Smooth muscle cell (in vitro differentiated cells): Measurements from ENCODE around the gene C14orf180. TPM values are rescaled to one million over a fixed set of nuclear protein-coding genes. Genes with fewer than 3 reads are reported as not detected.

ENCODE experiments used
- DNase-seq: peaks from one replicate; lab custom pipeline; 2025; ENCODE audit not compliant: unreplicated experiment; lab: John Stamatoyannopoulos, UW
- H2AFZ ChIP-seq: fragments of 200-600 bp; sonication (generic); 2 replicates; pipeline ENCODE4 v1.6.0; 2016; ENCODE audit warnings: antibody characterized with exemption, low read depth, mild to moderate bottlenecking
- H3F3A ChIP-seq: fragments of 200-600 bp; sonication (generic); 2 replicates; pipeline ENCODE4 v1.6.0; 2017; ENCODE audit warnings: antibody characterized with exemption, low read depth
- H3K27ac ChIP-seq: fragments of 200-600 bp; sonication (generic); 2 replicates; pipeline ENCODE4 v1.5.1; 2016; ENCODE audit warnings: low read depth, mild to moderate bottlenecking
- H3K27me3 ChIP-seq: fragments of 200-600 bp; sonication (generic); 2 replicates; pipeline ENCODE4 v1.6.1; 2016; ENCODE audit warnings: low read depth, mild to moderate bottlenecking
- H3K36me3 ChIP-seq: fragments of 200-600 bp; sonication (generic); 2 replicates; pipeline ENCODE4 v1.5.1; 2016; ENCODE audit warnings: low read depth
- H3K4me1 ChIP-seq: fragments of 200-600 bp; sonication (generic); 2 replicates; pipeline ENCODE4 v1.5.1; 2016; ENCODE audit warnings: low read depth
- H3K4me2 ChIP-seq: fragments of 200-600 bp; sonication (generic); 2 replicates; pipeline ENCODE4 v1.6.0; 2016; ENCODE audit warnings: mild to moderate bottlenecking
- H3K4me3 ChIP-seq: fragments of 200-600 bp; sonication (generic); 2 replicates; pipeline ENCODE4 v1.5.1; 2016; ENCODE audit warnings: mild to moderate bottlenecking
- H3K79me2 ChIP-seq: fragments of 200-600 bp; sonication (generic); 2 replicates; pipeline ENCODE4 v1.6.0; 2016; ENCODE audit warnings: low read depth, mild to moderate bottlenecking
- H3K9ac ChIP-seq: fragments of 200-600 bp; sonication (generic); 2 replicates; pipeline ENCODE4 v1.6.0; 2016; ENCODE audit warnings: low read depth
- H3K9me3 ChIP-seq: fragments of 200-600 bp; sonication (generic); replicated peaks from 2 replicates; pipeline ENCODE4 v1.5.1; 2016; ENCODE audit warnings: low read depth
- H4K20me1 ChIP-seq: fragments of 200-600 bp; sonication (generic); 2 replicates; pipeline ENCODE4 v1.6.0; 2016; ENCODE audit warnings: low read depth
- CTCF ChIP-seq: fragments of 200-600 bp; sonication (generic); IDR thresholded peaks from 2 replicates; pipeline ENCODE4 v1.5.1; 2017; ENCODE audit warnings: borderline replicate concordance, mild to moderate bottlenecking, antibody characterized with exemption; ENCODE audit not compliant: insufficient read depth, poor library complexity, severe bottlenecking
- WGBS: methylation state at CpG from one replicate; pipeline ENCODE4 v1.1.7; 2016; ENCODE audit warnings: low lambda C conversion rate; 5-methylcytosine and 5-hydroxymethylcytosine counted together
- polyA plus RNA-seq: library from polyadenylated mRNA; unstranded; fragments of >200 nt; fragmentation: Nextera tagmentation; extraction: Ambion mirVana; gene quantifications from 2 replicates; pipeline ENCODE4 v1.2.1, GENCODE V29; 2016
- total RNA-seq: library from RNA; depleted of rRNA; stranded (reverse); fragments of >200 nt; gene quantifications from 2 replicates; pipeline ENCODE4 v1.2.3, GENCODE V29; 2014

Gene C14orf180
- total and polyA plus RNA-seq, 2 experiments from 2014 or later, result 0.63 to 1.2 TPM

GRCh38 chr14:104554608-104555429 is 24.7 kb upstream of the C14orf180 start:
- Histone ChIP-seq H3K79me2 (no peaks in the 10 kb centered on the region), H3F3A (no peaks in the 10 kb centered on the region), H3K4me3 (no peak overlapping the region), H3K9ac (no peak overlapping the region), H2AFZ (no peak overlapping the region), H3K4me1 (no peaks in the 10 kb centered on the region), H3K27me3 (no peaks in the 10 kb centered on the region), H4K20me1 (no peaks in the 10 kb centered on the region), H3K4me2 (no peak overlapping the region), H3K9me3 (no peaks in the 10 kb centered on the region), H3K36me3 (no peaks in the 10 kb centered on the region), H3K27ac (no peak overlapping the region)
- 62% methylated on average over 25 of the region's 26 CpGs for WGBS
- DNase-seq, result no peak
- no peak for TF ChIP-seq CTCF

GRCh38 chr14:104555430-104556255 is 23.9 kb upstream of the C14orf180 start:
- H3K4me2 ChIP-seq, result no peak overlapping the region
- no peaks in the 10 kb centered on the region for H4K20me1 ChIP-seq
- H2AFZ ChIP-seq, result no peak overlapping the region
- no peaks in the 10 kb centered on the region for H3K4me1 ChIP-seq
- no peak overlapping the region for H3K9ac ChIP-seq
- no peaks in the 10 kb centered on the region for H3K9me3 ChIP-seq
- H3K27ac ChIP-seq, result no peak overlapping the region
- TF ChIP-seq CTCF, result no peak
- H3K4me3 ChIP-seq, result no peak overlapping the region
- no peaks in the 10 kb centered on the region for H3K36me3 ChIP-seq
- no peaks in the 10 kb centered on the region for H3F3A ChIP-seq
- WGBS, result 93% methylated on average over 11 of the region's 11 CpGs
- no peaks in the 10 kb centered on the region for H3K27me3 ChIP-seq
- DNase-seq, result no peak
- H3K79me2 ChIP-seq, result no peaks in the 10 kb centered on the region

- 89% methylated on average over 13 of the region's 13 CpGs for WGBS
- Histone ChIP-seq H3F3A (no peaks in the 10 kb centered on the region), H4K20me1 (no peaks in the 10 kb centered on the region), H3K79me2 (no peaks in the 10 kb centered on the region), H3K4me2 (no peak overlapping the region), H3K4me1 (no peaks in the 10 kb centered on the region), H3K4me3 (no peak overlapping the region), H3K27ac (no peak overlapping the region), H3K9me3 (no peaks in the 10 kb centered on the region), H3K36me3 (no peaks in the 10 kb centered on the region), H3K27me3 (no peaks in the 10 kb centered on the region), H2AFZ (no peak overlapping the region), H3K9ac (no peak overlapping the region)
- DNase-seq, result no peak
- TF ChIP-seq CTCF, result no peak
Observed at GRCh38 chr14:104556256-104557021, 23.1 kb upstream of the C14orf180 start.
